GM12874 (cell line): ENCODE measurements around the gene CDH13.

Experiments
- CTCF ChIP-seq: IDR thresholded peaks from 2 replicates; pipeline ENCODE4 v1.5.1; 2011; ENCODE audit warnings: low read depth, mild to moderate bottlenecking, control low read depth, low read length, moderate library complexity; ENCODE audit not compliant: insufficient read depth

CDH13 gene

DNA sequence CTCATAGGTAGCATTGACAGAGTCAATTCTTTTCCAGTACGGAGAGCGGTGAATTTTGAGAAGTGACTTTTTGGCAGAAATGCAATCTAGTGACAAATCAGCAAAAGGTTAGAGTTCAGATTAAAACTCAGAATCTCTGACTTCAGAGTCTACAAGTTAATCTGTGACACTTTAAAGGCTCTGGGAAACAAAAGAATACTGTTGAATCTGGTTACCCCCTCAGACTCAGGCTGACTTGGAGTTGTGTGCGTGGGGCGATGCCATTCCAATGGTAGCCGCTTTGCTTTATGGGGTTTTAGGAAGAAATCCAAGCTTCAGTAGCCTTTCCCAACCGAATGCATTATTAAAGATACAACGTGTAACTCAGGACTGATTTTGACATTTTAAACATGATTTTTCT is 118.2 kb downstream of the CDH13 start:
- no peak for TF ChIP-seq CTCF

DNA sequence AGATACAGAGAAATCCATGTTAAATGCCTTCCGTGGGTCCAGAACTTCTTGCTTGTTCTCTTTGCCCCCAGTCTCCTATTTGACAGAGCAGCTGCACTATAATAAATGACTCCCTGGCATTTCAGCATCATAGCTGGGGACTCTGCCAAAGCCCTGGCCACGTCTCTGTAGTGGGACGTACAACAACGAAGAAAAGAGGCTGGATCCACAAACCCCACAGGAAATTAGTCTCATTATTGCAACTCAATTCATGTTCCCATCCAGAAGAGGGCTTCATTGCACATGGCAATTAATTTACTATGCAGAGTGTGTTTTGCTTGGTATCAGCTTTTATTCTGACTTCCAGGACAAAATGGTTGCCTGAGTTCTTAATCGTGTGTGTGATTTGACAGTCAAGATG is 121.3 kb downstream of the CDH13 start:
- no peak for TF ChIP-seq CTCF

DNA sequence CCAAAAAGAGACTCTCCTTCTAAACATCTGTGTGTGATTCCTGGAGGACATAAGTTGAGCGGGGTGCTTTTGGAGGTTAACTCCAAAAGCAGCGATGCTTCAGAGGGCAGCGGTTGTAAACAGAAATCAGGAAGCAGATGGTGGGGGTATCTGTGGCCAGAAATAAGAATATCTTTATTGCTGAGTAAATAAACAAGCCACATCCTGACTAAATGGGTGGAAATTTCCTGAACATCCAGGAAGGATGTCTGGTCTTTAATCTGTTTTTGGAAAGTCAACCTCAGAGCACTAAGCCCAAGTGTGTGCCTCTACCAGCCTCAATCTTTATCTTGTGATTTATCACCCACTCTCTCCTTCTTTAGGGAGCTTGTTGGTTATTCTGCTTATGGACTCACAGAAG is 123.3 kb downstream of the CDH13 start:
- no peak for TF ChIP-seq CTCF

- no peak for TF ChIP-seq CTCF
Measured at GRCh38 chr16:82751020-82751419, 124.3 kb downstream of the CDH13 start.

- TF ChIP-seq CTCF = no peak
Measured at GRCh38 chr16:82752172-82752571, 125.4 kb downstream of the CDH13 start.

DNA sequence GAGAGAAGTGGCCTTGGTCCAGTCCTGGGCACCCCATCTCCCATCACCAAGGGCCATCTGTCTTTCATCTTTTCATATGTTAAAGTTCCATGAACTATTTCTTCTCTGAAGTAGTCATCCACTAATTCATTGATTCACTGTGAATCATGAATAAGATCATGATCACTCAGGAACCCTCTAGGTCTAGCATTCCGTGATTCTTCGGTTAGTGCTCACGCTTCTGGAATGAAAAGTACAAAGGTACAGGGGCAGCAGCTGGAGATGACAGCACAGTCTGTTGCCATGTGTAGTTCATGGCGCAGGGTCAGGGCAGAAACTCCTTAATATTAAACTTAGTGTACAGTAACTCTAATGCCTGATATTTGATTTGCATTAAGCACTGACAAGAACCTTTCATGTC is 127.1 kb downstream of the CDH13 start:
- TF ChIP-seq CTCF = no peak

GRCh38 chr16:82754716-82755513 is 128.1 kb downstream of the CDH13 start:
- TF ChIP-seq CTCF = no peak
